Liver (tissue), 9 donors: Measurements from ENCODE around the gene TAL2. TPM values are rescaled to one million over a fixed set of nuclear protein-coding genes. Genes with fewer than 3 reads are reported as not detected.

Experiments used
- DNase-seq: peaks from one replicate; pipeline ENCODE4 v3.0.0-alpha.2; 2017; ENCODE audit warnings: low spot score
- H3K27ac ChIP-seq, 2 donors: one replicate each; pipeline ENCODE4 v1.7.0; 2013; ENCODE audit warnings: inconsistent platforms in 2 of 2, low read length in 2 of 2, control low read depth in 1 of 2, low read depth in 1 of 2, mild to moderate bottlenecking in 1 of 2
- H3K27me3 ChIP-seq, 4 donors: one replicate each; pipeline versions ENCODE4 v1.6.1 to v1.7.0; 2013; ENCODE audit warnings: low read length in 3 of 4, inconsistent platforms in 1 of 4, mild to moderate bottlenecking in 1 of 4, moderate library complexity in 1 of 4; ENCODE audit not compliant: control insufficient read depth in 4 of 4, insufficient read depth in 4 of 4
- H3K36me3 ChIP-seq, 4 donors: one replicate each; pipeline versions ENCODE4 v1.6.1 to v1.7.0; 2013; ENCODE audit warnings: low read length in 3 of 4, mild to moderate bottlenecking in 3 of 4, low read depth in 1 of 4, moderate library complexity in 1 of 4; ENCODE audit not compliant: control insufficient read depth in 4 of 4, insufficient read depth in 3 of 4
- H3K4me1 ChIP-seq, 4 donors: one replicate each; pipeline versions ENCODE4 v1.6.1 to v1.7.0; 2013; ENCODE audit warnings: low read length in 3 of 4, mild to moderate bottlenecking in 3 of 4, moderate library complexity in 1 of 4; ENCODE audit not compliant: control insufficient read depth in 4 of 4, insufficient read depth in 4 of 4
- H3K4me3 ChIP-seq, 3 donors: one replicate each; pipeline versions ENCODE4 v1.6.1 to v1.7.0; 2013; ENCODE audit warnings: low read length in 3 of 3, control low read depth in 1 of 3, low read depth in 1 of 3, mild to moderate bottlenecking in 1 of 3
- H3K9ac ChIP-seq, 2 donors: one replicate each; pipeline ENCODE4 v1.7.0; 2013; ENCODE audit warnings: low read length in 2 of 2, mild to moderate bottlenecking in 2 of 2, moderate library complexity in 2 of 2, control low read depth in 1 of 2, low read depth in 1 of 2
- H3K9me3 ChIP-seq, 4 donors: one replicate each; pipeline versions ENCODE4 v1.6.1 to v1.7.0; 2013; ENCODE audit warnings: low read length in 3 of 4; ENCODE audit not compliant: control insufficient read depth in 4 of 4
- EGR1 ChIP-seq, 2 donors: IDR thresholded peaks; 2 replicates each; pipeline ENCODE4 v1.6.1; 2016 to 2018; ENCODE audit warnings: antibody characterized with exemption in 2 of 2, low read depth in 2 of 2
- FOXA1 ChIP-seq: IDR thresholded peaks from 2 replicates; pipeline ENCODE4 v1.6.1; 2016; ENCODE audit warnings: antibody characterized with exemption
- FOXA2 ChIP-seq: IDR thresholded peaks from 2 replicates; pipeline ENCODE4 v1.6.1; 2016; ENCODE audit warnings: antibody characterized with exemption
- GABPA ChIP-seq, 2 donors: IDR thresholded peaks in 1 of 2; conservative IDR thresholded peaks in 1 of 2; 2 replicates each; pipeline ENCODE4 v1.6.1; 2016; ENCODE audit warnings: antibody characterized with exemption in 2 of 2, mild to moderate bottlenecking in 1 of 2, moderate library complexity in 1 of 2
- HNF4A ChIP-seq, 2 donors: conservative IDR thresholded peaks; 2 replicates each; pipeline ENCODE4 v1.6.1; 2016; ENCODE audit warnings: antibody characterized with exemption in 2 of 2, mild to moderate bottlenecking in 2 of 2
- HNF4G ChIP-seq: IDR thresholded peaks from 2 replicates; pipeline ENCODE4 v1.6.1; 2016; ENCODE audit warnings: antibody characterized with exemption
- JUND ChIP-seq, 2 donors: IDR thresholded peaks; 2 replicates each; pipeline ENCODE4 v1.6.1; 2016; ENCODE audit warnings: antibody characterized with exemption in 2 of 2
- NR2F2 ChIP-seq: IDR thresholded peaks from 2 replicates; pipeline ENCODE4 v1.6.1; 2016; ENCODE audit warnings: antibody characterized with exemption
- RAD21 ChIP-seq, 2 donors: IDR thresholded peaks; 2 replicates each; pipeline ENCODE4 v1.6.1; 2016; ENCODE audit warnings: antibody characterized with exemption in 2 of 2, mild to moderate bottlenecking in 2 of 2
- RXRA ChIP-seq, 2 donors: IDR thresholded peaks; 2 replicates each; pipeline ENCODE4 v1.6.1; 2017 to 2018; ENCODE audit warnings: antibody characterized with exemption in 2 of 2, mild to moderate bottlenecking in 1 of 2
- SP1 ChIP-seq: IDR thresholded peaks from 2 replicates; pipeline ENCODE4 v1.6.1; 2018; ENCODE audit warnings: antibody characterized with exemption, mild to moderate bottlenecking
- TAF1 ChIP-seq: conservative IDR thresholded peaks from 2 replicates; pipeline ENCODE4 v1.6.1; 2016; ENCODE audit warnings: antibody characterized with exemption, mild to moderate bottlenecking
- YY1 ChIP-seq: IDR thresholded peaks from 2 replicates; pipeline ENCODE4 v1.6.1; 2016; ENCODE audit warnings: antibody characterized with exemption, mild to moderate bottlenecking
- WGBS: extraction: QIAGEN DNeasy Blood & Tissue Kit; methylation state at CpG from one replicate; pipeline ENCODE4 v1.1.7; 2013; 5-methylcytosine and 5-hydroxymethylcytosine counted together
- polyA plus RNA-seq, 2 donors: library from polyadenylated mRNA; stranded (reverse) in 1 of 2; unstranded in 1 of 2; fragments of 200-250 nt in 1 of 2; fragments of >200 nt in 1 of 2; fragmentation: Nextera tagmentation in 1 of 2; extraction: Ambion mirVana in 1 of 2; gene quantifications; one replicate each; pipeline versions ENCODE4 v1.2.1 to v1.2.3, GENCODE V29; 2013 to 2015
- total RNA-seq, 2 donors: library from RNA; depleted of rRNA; stranded (reverse); fragments of >200 nt; gene quantifications; one replicate each; pipeline ENCODE4 v1.2.3, GENCODE V29; 2014
- TF ChIP-seq, protein P1 (sequence below): IDR thresholded peaks from 2 replicates; pipeline ENCODE4 v1.6.1; 2016; ENCODE audit warnings: antibody characterized with exemption
- TF ChIP-seq, protein P2 (sequence below): IDR thresholded peaks from 2 replicates; pipeline ENCODE4 v1.6.1; 2016; ENCODE audit warnings: antibody characterized with exemption, mild to moderate bottlenecking
- TF ChIP-seq, protein P3 (sequence below): IDR thresholded peaks from 2 replicates; pipeline ENCODE4 v1.6.1; 2016; ENCODE audit warnings: antibody characterized with exemption
- TF ChIP-seq, protein P4 (sequence below): fragments of 150-350 bp; IDR thresholded peaks from 2 replicates; pipeline ENCODE4 v1.5.1; 2017; ENCODE audit warnings: improper control_type of control experiment, low read depth, low read length; ENCODE audit not compliant: missing input control
- TF ChIP-seq, protein P5 (sequence below): IDR thresholded peaks from 2 replicates; pipeline ENCODE4 v1.6.1; 2016; ENCODE audit warnings: antibody characterized with exemption
- donor health status: healthy.
- donor health status: healthy.
- donor health status: healthy.
- donor health status: healthy.
- donor health status: healthy.

The TAL2 gene
- total and polyA plus RNA-seq, 4 donors, result 0.19 to 0.20 TPM; not detected in 2

DNA sequence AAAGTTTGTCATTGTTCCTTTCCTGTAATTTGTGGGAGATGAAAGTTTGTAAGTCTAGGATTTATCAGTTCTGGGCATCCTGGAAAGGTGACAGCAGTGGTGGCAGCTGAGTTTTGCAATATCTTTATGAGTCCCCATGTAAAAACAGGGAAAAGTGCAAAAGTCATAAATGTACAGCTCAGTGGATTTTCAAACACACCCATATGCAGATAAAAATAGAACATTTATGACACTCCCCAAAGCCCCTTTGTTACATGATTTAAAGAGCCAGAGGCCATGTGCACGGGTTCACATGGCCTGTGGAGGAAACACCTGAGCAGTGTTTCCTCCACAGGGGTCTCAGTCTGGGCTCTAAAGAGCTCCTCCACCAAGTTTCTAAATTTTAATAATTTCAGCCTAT is 38.4 kb downstream of the TAL2 start (continued):
- TF ChIP-seq, protein P1, sequence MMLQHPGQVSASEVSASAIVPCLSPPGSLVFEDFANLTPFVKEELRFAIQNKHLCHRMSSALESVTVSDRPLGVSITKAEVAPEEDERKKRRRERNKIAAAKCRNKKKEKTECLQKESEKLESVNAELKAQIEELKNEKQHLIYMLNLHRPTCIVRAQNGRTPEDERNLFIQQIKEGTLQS, result no peak
- TF ChIP-seq NR2F2, result no peak

DNA sequence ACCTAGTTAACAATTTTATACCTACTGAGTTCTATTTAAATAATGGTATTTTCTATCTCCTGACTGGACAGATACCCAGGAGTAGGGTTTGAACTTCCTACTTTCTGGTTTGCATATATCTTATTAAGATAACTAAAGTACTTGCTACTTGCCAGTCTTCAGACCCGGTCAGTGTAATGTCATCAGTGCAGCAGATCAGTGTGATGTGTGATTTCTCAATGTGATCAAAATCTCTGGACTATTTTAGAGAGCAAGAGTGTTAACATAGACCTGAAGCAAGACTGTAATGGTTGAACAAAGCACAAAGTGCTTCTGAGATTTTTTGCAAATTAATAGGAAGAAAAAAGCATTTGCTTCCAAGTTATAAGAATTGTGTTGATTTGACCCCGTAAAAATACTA is 38.9 kb downstream of the TAL2 start:
- DNase-seq, result no peak
- TF ChIP-seq HNF4G (no peak), RXRA (IDR thresholded peaks at IDR 0.05) (no peak), EGR1 (IDR thresholded peaks at IDR 0.05; ENCODE audit: low read depth in 2 of 2) (no peak), SP1 (no peak), TAF1 (no peak), JUND (IDR thresholded peaks at IDR 0.05) (no peak), HNF4A (conservative IDR thresholded peaks at IDR 0.05) (no peak), NR2F2 (no peak), YY1 (no peak), FOXA1 (no peak), FOXA2 (no peak), GABPA (IDR thresholded peaks at IDR 0.05 in 1 of 2, conservative IDR thresholded peaks at IDR 0.05 in 1 of 2) (no peak), RAD21 (IDR thresholded peaks at IDR 0.05) (no peak)
- TF ChIP-seq, protein P2, sequence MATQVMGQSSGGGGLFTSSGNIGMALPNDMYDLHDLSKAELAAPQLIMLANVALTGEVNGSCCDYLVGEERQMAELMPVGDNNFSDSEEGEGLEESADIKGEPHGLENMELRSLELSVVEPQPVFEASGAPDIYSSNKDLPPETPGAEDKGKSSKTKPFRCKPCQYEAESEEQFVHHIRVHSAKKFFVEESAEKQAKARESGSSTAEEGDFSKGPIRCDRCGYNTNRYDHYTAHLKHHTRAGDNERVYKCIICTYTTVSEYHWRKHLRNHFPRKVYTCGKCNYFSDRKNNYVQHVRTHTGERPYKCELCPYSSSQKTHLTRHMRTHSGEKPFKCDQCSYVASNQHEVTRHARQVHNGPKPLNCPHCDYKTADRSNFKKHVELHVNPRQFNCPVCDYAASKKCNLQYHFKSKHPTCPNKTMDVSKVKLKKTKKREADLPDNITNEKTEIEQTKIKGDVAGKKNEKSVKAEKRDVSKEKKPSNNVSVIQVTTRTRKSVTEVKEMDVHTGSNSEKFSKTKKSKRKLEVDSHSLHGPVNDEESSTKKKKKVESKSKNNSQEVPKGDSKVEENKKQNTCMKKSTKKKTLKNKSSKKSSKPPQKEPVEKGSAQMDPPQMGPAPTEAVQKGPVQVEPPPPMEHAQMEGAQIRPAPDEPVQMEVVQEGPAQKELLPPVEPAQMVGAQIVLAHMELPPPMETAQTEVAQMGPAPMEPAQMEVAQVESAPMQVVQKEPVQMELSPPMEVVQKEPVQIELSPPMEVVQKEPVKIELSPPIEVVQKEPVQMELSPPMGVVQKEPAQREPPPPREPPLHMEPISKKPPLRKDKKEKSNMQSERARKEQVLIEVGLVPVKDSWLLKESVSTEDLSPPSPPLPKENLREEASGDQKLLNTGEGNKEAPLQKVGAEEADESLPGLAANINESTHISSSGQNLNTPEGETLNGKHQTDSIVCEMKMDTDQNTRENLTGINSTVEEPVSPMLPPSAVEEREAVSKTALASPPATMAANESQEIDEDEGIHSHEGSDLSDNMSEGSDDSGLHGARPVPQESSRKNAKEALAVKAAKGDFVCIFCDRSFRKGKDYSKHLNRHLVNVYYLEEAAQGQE, result no peak
- TF ChIP-seq, protein P3, sequence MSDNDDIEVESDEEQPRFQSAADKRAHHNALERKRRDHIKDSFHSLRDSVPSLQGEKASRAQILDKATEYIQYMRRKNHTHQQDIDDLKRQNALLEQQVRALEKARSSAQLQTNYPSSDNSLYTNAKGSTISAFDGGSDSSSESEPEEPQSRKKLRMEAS, result no peak
- TF ChIP-seq, protein P4, sequence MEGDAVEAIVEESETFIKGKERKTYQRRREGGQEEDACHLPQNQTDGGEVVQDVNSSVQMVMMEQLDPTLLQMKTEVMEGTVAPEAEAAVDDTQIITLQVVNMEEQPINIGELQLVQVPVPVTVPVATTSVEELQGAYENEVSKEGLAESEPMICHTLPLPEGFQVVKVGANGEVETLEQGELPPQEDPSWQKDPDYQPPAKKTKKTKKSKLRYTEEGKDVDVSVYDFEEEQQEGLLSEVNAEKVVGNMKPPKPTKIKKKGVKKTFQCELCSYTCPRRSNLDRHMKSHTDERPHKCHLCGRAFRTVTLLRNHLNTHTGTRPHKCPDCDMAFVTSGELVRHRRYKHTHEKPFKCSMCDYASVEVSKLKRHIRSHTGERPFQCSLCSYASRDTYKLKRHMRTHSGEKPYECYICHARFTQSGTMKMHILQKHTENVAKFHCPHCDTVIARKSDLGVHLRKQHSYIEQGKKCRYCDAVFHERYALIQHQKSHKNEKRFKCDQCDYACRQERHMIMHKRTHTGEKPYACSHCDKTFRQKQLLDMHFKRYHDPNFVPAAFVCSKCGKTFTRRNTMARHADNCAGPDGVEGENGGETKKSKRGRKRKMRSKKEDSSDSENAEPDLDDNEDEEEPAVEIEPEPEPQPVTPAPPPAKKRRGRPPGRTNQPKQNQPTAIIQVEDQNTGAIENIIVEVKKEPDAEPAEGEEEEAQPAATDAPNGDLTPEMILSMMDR, result no peak
- TF ChIP-seq, protein P1, result no peak
- TF ChIP-seq, protein P5, sequence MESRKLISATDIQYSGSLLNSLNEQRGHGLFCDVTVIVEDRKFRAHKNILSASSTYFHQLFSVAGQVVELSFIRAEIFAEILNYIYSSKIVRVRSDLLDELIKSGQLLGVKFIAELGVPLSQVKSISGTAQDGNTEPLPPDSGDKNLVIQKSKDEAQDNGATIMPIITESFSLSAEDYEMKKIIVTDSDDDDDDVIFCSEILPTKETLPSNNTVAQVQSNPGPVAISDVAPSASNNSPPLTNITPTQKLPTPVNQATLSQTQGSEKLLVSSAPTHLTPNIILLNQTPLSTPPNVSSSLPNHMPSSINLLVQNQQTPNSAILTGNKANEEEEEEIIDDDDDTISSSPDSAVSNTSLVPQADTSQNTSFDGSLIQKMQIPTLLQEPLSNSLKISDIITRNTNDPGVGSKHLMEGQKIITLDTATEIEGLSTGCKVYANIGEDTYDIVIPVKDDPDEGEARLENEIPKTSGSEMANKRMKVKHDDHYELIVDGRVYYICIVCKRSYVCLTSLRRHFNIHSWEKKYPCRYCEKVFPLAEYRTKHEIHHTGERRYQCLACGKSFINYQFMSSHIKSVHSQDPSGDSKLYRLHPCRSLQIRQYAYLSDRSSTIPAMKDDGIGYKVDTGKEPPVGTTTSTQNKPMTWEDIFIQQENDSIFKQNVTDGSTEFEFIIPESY, result no peak
- Histone ChIP-seq H3K4me3 (no peak overlapping the region), H3K9ac (no peak overlapping the region), H3K4me1 (peaks cover 0 to 3% (median 0%) of the 10 kb centered on the region in 4 donors), H3K27ac (no peak overlapping the region), H3K27me3 (no peaks in the 10 kb centered on the region), H3K36me3 (no peaks in the 10 kb centered on the region), H3K9me3 (no peaks in the 10 kb centered on the region)
- 74% methylated on average over 2 of the region's 2 CpGs for WGBS
